AG10803 (cell line): ENCODE data around the gene CASZ1.

Experiments
- DNase-seq: peaks from one replicate; pipeline ENCODE4 v3.0.0; 2010; ENCODE audit warnings: low read depth
- H3K4me3 ChIP-seq: 2 replicates; pipeline ENCODE4 v1.5.1; 2011; ENCODE audit warnings: mild to moderate bottlenecking, low read length, control low read depth
- TF ChIP-seq, protein P1 (sequence below): conservative IDR thresholded peaks from 2 replicates; pipeline ENCODE4 v1.5.1; 2011; ENCODE audit warnings: mild to moderate bottlenecking, low read length, control low read depth, inconsistent platforms

CASZ1 gene

DNA sequence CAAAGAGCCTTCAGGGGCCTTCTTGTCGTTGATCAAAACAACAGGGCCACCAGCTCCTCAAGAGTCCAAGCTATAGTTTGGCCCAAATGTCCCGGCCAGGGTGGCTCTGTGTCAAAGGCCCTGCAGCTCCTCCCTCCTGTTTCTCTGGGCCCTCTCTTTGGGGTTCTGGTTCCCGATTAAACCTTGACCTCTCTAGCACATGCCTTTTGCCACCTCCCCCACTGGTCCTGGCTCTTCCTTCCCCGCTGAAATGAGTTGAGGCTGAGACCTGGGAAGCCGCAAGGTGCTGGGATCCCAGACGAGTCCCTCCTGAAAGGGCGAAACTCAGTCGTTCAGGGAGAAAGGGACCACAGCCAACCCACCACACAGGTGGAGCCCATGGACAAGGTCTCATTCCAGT lies 56.9 kb downstream of the CASZ1 start:
- H3K4me3 ChIP-seq, result no peak overlapping the region
- TF ChIP-seq, protein P1, sequence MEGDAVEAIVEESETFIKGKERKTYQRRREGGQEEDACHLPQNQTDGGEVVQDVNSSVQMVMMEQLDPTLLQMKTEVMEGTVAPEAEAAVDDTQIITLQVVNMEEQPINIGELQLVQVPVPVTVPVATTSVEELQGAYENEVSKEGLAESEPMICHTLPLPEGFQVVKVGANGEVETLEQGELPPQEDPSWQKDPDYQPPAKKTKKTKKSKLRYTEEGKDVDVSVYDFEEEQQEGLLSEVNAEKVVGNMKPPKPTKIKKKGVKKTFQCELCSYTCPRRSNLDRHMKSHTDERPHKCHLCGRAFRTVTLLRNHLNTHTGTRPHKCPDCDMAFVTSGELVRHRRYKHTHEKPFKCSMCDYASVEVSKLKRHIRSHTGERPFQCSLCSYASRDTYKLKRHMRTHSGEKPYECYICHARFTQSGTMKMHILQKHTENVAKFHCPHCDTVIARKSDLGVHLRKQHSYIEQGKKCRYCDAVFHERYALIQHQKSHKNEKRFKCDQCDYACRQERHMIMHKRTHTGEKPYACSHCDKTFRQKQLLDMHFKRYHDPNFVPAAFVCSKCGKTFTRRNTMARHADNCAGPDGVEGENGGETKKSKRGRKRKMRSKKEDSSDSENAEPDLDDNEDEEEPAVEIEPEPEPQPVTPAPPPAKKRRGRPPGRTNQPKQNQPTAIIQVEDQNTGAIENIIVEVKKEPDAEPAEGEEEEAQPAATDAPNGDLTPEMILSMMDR, result no peak
- no peak for DNase-seq

DNA sequence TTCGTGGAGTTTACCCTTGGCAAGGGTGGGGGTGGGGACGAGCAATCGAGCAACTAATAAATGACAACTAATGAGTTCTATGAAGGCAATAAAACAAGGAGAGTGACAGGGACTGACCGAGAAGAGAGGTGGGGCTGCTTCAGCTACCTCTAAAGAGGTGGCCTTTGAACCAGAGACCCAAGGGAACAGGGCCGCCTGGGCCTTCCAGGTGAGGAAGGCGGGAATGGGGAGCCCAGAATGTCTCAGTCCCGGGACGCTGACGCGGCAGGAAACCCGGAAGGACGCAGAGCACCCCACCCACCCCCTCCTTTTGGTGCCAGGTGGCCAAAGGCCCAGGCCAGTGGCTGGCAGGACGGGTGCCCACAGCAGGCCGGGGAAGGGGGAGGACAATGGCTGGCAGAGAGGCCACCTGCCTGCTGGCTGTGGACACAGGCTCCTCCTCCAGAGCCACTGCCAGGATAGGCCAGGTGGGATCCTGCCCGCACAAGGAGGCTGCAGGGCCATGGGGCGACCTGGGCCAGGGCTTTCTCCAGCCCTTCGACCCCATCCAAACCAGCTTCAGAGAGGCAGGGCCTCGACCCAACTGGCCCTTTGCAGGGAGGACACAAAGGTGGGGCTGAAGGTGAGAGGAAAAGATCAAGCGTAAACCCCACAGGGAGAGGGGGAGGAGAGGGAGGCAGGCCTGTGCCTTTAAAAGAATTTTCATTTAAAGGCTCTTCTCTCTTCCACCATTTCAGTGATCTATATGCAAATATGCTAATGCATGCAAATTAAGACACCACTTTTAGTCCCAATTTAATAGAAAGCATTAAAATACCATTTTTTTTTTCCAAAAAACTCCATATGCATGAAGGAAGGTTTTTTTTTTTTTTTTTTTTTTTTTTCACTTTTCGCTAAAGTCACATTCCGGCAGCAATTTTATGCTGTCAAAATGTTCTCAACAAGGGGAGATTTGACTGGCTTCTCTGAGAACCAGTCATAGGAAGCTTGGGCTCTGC lies 58.1 kb downstream of the CASZ1 start:
- no peak for DNase-seq
- no peak overlapping the region for H3K4me3 ChIP-seq
- TF ChIP-seq, protein P1, result no peak

DNA sequence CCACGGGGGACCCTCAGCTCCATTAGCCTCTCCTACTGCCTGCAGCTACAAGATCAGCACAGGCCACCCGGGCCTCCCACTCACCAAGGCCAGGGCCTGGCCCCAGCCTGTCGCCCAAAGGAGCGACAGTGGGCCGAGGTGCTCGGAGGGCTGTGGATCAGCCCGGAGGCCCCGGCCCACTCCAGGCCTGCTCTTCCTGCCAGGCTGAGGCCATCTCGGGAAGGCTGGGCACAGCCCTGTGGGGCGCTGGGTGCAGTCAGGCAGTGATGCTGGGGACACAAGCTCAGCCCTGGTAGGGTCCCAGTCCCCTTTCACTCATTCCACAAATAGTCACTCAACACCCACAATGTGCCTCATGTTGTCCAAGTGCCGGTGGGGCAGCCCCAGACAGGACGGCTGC lies 58.8 kb downstream of the CASZ1 start:
- no peak for DNase-seq
- H3K4me3 ChIP-seq, result no peak overlapping the region

DNA sequence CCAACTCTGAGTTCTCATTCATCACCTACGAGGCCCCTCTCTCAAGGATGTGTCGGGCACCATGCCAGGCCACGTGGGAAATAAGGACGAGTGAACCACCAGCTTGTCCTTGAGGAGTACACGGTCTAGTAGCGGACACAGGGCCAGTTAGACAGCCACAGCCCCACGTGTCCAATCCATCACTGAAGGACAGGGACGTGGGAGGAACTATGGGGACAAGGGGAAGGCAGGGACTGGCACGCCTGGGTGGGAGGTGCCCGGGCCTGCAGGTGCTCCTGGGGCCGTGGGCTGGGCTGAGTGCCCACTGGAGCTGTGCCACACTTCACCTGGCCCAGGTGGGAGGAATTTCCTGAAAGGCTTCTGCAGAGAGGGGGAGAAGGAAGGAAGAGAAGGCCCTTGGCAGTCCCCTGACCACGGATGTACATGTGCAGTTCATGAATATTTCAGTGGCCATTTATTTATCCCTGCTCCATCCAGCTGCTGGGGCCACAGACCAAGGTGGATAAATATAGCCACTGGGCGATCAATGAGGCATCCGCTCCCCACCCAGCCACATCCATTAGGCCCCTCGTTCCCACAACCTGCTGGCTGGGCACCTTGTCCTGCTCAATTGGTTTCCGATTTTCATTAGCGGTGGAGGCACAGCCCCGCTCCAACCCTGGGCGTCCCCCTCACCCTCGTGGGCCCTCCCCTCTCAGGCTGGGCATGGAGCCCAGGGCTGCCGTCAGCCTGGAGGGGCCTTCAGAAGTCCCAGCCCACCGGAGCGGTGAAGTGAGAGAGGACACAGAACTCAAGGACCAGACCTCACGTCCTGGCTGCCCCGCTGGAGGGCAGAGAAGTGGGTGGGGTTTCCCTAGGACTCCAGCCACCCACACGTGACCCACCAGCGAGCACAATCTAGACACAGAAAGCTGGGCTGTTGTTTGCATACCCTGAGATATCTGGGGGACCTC lies 59.5 kb downstream of the CASZ1 start:
- DNase-seq, result no peak
- no peak overlapping the region for H3K4me3 ChIP-seq
- TF ChIP-seq, protein P1, result no peak

More for the DNA sequence above, 58.8 kb downstream of the CASZ1 start:
- TF ChIP-seq, protein P1, result no peak

DNA sequence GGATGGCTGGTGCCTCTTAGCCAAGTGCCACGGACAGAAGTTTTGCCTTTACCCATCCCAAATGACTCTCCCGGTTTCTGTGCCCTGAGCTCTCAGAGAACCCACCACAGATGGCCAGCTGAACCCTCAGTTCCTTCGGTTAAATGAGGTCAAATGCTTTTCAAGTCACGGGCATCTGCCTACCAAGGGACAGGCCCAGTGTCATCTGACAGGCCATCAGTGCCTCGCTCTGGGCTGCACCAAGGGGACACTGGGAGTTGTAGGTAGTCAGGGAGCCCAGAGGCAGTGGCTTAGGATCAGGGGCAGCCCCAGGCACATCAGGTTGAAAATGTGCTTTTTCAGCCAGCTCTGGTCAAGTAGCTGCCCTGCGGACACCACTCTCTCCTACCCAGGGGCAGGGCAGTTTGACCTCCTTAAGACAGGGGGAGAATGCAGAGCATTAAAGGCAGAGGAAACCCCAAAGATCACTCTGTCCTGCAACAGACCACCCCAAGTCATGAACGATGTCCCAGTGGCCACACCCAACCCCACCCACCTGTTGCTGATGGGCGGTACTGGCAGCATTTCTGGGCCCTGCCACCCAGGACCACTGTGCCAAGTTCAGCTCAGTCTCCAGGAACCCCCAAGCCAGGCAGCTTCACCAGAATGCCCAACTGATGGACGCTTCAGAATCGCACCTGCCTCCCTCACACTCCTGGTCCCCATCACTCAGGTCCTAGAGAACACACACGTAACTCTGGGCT lies 60.7 kb downstream of the CASZ1 start:
- no peak for DNase-seq
- H3K4me3 ChIP-seq, result no peak overlapping the region
- TF ChIP-seq, protein P1, result no peak

DNA sequence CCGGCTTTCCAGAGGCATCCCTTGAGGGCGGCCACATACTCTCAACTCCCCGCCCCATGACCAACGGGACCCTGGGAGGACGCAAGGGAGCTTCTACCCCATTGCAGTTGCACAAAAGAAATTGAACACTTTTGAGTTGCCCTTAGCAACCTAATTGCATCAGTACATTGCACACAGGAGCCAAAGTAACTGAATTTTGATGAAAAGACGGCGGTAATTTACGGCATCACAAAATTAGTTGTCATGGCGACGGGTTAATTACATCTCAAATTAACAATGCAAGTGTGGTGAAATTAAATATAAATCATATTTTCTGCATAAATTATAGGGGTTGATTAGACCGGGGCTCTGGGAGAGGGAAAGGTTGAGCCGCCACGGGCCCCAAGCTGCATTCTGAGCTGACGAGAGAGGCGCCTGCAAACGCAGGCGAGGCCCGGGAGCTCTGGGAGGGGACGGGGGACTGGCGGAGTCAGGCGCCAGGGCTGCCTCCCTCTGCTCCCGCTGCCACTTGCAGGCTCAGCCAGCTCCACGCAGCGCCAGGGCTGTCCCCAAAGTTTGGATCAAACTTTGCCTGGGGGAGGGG lies 61.4 kb downstream of the CASZ1 start:
- TF ChIP-seq, protein P1, result no peak
- DNase-seq, result no peak
- H3K4me3 ChIP-seq, result no peak overlapping the region
